Measurements from ENCODE around the gene HS6ST1. TPM values are rescaled to one million over a fixed set of nuclear protein-coding genes. Genes with fewer than 3 reads are reported as not detected.

The HS6ST1 gene
- total and polyA plus RNA-seq, 2 donors (not counting 1 experiment from before 2014, with no cell fraction given), result 7.8 to 22.7 TPM

GRCh38 chr2:128350736-128351135, 32.1 kb upstream of the HS6ST1 start:
- Histone ChIP-seq H3K9ac (ENCODE audit: low read length) (no peak overlapping the region), H3K4me3 (ENCODE audit: control extremely low read depth in 1 of 5, extremely low read depth in 1 of 5, insufficient read depth in 1 of 5, low read depth in 2 of 5, low read length in 4 of 5) (no peak overlapping the region), H3K27ac (ENCODE audit: low read length in 2 of 2) (no peak overlapping the region), H4K20me1 (ENCODE audit: control insufficient read depth, insufficient read depth, low read length, poor library complexity, severe bottlenecking) (no peaks in the 10 kb centered on the region), H3K9me3 (ENCODE audit: control extremely low read depth in 1 of 3, control insufficient read depth in 2 of 3, insufficient read depth in 1 of 3, low read length in 2 of 3) (peaks cover 0 to 18% (median 13%) of the 10 kb centered on the region in 3 donors), H3K36me3 (replicated peaks in 1 of 2; ENCODE audit: control extremely low read depth in 1 of 2, control insufficient read depth in 1 of 2, extremely low read depth in 1 of 2, insufficient read depth in 2 of 2, low read length in 1 of 2) (no peaks in the 10 kb centered on the region), H3K79me2 (ENCODE audit: control insufficient read depth, insufficient read depth, low read length) (no peaks in the 10 kb centered on the region), H3K4me2 (replicated peaks; ENCODE audit: low read depth, low read length, poor library complexity, severe bottlenecking) (no peak overlapping the region), H3K27me3 (replicated peaks in 1 of 4; ENCODE audit: control extremely low read depth in 1 of 4, control insufficient read depth in 3 of 4, insufficient read depth in 4 of 4, low read length in 3 of 4) (no peaks in the 10 kb centered on the region), H2AFZ (ENCODE audit: insufficient read depth, low read depth, low read length, poor library complexity, severe bottlenecking) (no peak overlapping the region), H3K4me1 (ENCODE audit: control insufficient read depth in 2 of 2, insufficient read depth in 2 of 2, low read length in 2 of 2) (no peaks in the 10 kb centered on the region)
- TF ChIP-seq EZH2 (IDR thresholded peaks at IDR 0.05; ENCODE audit: borderline replicate concordance, insufficient read depth, low read depth, low read length, poor library complexity, severe bottlenecking), result no peak
- TF ChIP-seq, protein P1, sequence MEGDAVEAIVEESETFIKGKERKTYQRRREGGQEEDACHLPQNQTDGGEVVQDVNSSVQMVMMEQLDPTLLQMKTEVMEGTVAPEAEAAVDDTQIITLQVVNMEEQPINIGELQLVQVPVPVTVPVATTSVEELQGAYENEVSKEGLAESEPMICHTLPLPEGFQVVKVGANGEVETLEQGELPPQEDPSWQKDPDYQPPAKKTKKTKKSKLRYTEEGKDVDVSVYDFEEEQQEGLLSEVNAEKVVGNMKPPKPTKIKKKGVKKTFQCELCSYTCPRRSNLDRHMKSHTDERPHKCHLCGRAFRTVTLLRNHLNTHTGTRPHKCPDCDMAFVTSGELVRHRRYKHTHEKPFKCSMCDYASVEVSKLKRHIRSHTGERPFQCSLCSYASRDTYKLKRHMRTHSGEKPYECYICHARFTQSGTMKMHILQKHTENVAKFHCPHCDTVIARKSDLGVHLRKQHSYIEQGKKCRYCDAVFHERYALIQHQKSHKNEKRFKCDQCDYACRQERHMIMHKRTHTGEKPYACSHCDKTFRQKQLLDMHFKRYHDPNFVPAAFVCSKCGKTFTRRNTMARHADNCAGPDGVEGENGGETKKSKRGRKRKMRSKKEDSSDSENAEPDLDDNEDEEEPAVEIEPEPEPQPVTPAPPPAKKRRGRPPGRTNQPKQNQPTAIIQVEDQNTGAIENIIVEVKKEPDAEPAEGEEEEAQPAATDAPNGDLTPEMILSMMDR (IDR thresholded peaks at IDR 0.05), result no peak
- ATAC-seq (ENCODE audit: low read depth) (no peak), DNase-seq (no peak)
- Mint-ChIP-seq H3K27me3 (no peaks in the 10 kb centered on the region), H3K4me1 (no peaks in the 10 kb centered on the region), H3K4me3 (no peak overlapping the region), H3K27ac (no peak overlapping the region), H3K9me3 (ENCODE audit: insufficient read depth) (peaks cover 4% of the 10 kb centered on the region)
- intact Hi-C loops (cut with micrococcal nuclease), result no loop called here
- WGBS (ENCODE audit: insufficient coverage), result no CpG with 5 or more reads among the region's 1 CpG
- ChIA-PET POLR2A (no interaction called here), CTCF (no interaction called here)

GRCh38 chr2:128348701-128349100, 30.0 kb upstream of the HS6ST1 start:
- H3K27ac Mint-ChIP-seq, result no peak overlapping the region
- H3K27me3 Mint-ChIP-seq, result no peaks in the 10 kb centered on the region
- ChIA-PET POLR2A (no interaction called here), CTCF (no interaction called here)
- Histone ChIP-seq H2AFZ (ENCODE audit: insufficient read depth, low read depth, low read length, poor library complexity, severe bottlenecking) (no peak overlapping the region), H4K20me1 (ENCODE audit: control insufficient read depth, insufficient read depth, low read length, poor library complexity, severe bottlenecking) (no peaks in the 10 kb centered on the region), H3K4me3 (ENCODE audit: control extremely low read depth in 1 of 5, extremely low read depth in 1 of 5, insufficient read depth in 1 of 5, low read depth in 2 of 5, low read length in 4 of 5) (no peak overlapping the region), H3K4me2 (replicated peaks; ENCODE audit: low read depth, low read length, poor library complexity, severe bottlenecking) (no peak overlapping the region), H3K27ac (ENCODE audit: low read length in 2 of 2) (no peak overlapping the region), H3K9ac (ENCODE audit: low read length) (no peak overlapping the region), H3K9me3 (ENCODE audit: control extremely low read depth in 1 of 3, control insufficient read depth in 2 of 3, insufficient read depth in 1 of 3, low read length in 2 of 3) (peaks cover 0 to 15% (median 13%) of the 10 kb centered on the region in 3 donors), H3K4me1 (ENCODE audit: control insufficient read depth in 2 of 2, insufficient read depth in 2 of 2, low read length in 2 of 2) (no peaks in the 10 kb centered on the region), H3K27me3 (replicated peaks in 1 of 4; ENCODE audit: control extremely low read depth in 1 of 4, control insufficient read depth in 3 of 4, insufficient read depth in 4 of 4, low read length in 3 of 4) (no peaks in the 10 kb centered on the region), H3K36me3 (replicated peaks in 1 of 2; ENCODE audit: control extremely low read depth in 1 of 2, control insufficient read depth in 1 of 2, extremely low read depth in 1 of 2, insufficient read depth in 2 of 2, low read length in 1 of 2) (no peaks in the 10 kb centered on the region), H3K79me2 (ENCODE audit: control insufficient read depth, insufficient read depth, low read length) (no peaks in the 10 kb centered on the region)
- peaks cover 6% of the 10 kb centered on the region for H3K9me3 Mint-ChIP-seq (ENCODE audit: insufficient read depth)
- no peak overlapping the region for H3K4me3 Mint-ChIP-seq
- ATAC-seq (ENCODE audit: low read depth) (no peak), DNase-seq (no peak)
- intact Hi-C loops (cut with micrococcal nuclease), result no loop called here
- 88% methylated on average over 4 of the region's 5 CpGs for WGBS (ENCODE audit: insufficient coverage)
- TF ChIP-seq, protein P1 (IDR thresholded peaks at IDR 0.05), result no peak
- no peak for TF ChIP-seq EZH2 (IDR thresholded peaks at IDR 0.05; ENCODE audit: borderline replicate concordance, insufficient read depth, low read depth, low read length, poor library complexity, severe bottlenecking)
- H3K4me1 Mint-ChIP-seq, result no peaks in the 10 kb centered on the region

All from B cell (primary cell).